Measurements from ENCODE around the gene KAZALD1. TPM values are rescaled to one million over a fixed set of nuclear protein-coding genes. Genes with fewer than 3 reads are reported as not detected.

Gene KAZALD1
- total and polyA plus RNA-seq, 7 donors: 1.5 to 10.7 (median 3.1) TPM

DNA sequence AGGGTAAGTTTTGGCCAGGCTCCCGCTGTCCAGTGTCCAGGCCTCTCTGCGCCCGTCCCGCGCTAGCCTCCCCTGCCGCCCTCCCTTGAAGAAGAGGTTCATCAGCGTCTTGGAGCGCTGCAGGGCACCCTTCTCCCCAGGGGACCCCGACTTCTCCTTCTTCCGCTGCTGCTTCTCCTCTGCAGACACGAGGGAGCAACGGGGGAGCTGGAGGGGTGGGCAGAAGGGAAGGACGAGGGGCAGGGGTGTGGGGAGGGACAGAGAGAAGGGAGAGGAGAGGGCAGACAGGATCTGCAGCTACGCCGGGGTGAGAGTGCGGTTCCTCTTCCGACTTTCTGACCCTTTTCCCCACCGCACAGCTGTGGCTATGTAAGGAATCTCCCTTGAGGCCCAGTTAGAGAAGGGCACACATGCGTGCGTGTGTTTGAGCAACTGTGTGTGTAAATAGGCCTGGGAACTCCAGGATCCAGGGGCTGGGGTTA is 43.6 kb upstream of the KAZALD1 start:
- ATAC-seq (no peak), DNase-seq (no peak)
- no peaks in the 10 kb centered on the region for H3K36me3 ChIP-seq (ENCODE audit: insufficient read depth in 1 of 2, low read depth in 1 of 2)
- H3K27ac ChIP-seq: no peak overlapping the region
- no peak overlapping the region for H3K4me3 ChIP-seq
- 56 to 67% (median 61%) methylated on average over 18 to 20 of the region's 20 CpGs for WGBS, 3 donors
- peaks cover 0 to 13% (median 5%) of the 10 kb centered on the region in 3 donors for H3K27me3 ChIP-seq (ENCODE audit: insufficient read depth in 3 of 3, low read length in 2 of 3)
- no peaks in the 10 kb centered on the region for H3K9me3 ChIP-seq
- intact Hi-C loops (cut with DNase I): loop anchor here (10.0 kb wide), 2 partner anchors 53 to 453 kb away; partner anchors contain the start of gene SEMA4G (in 1 of the 2)
- peaks cover 3% of the 10 kb centered on the region for H3K4me1 ChIP-seq
- TF ChIP-seq, protein P1, sequence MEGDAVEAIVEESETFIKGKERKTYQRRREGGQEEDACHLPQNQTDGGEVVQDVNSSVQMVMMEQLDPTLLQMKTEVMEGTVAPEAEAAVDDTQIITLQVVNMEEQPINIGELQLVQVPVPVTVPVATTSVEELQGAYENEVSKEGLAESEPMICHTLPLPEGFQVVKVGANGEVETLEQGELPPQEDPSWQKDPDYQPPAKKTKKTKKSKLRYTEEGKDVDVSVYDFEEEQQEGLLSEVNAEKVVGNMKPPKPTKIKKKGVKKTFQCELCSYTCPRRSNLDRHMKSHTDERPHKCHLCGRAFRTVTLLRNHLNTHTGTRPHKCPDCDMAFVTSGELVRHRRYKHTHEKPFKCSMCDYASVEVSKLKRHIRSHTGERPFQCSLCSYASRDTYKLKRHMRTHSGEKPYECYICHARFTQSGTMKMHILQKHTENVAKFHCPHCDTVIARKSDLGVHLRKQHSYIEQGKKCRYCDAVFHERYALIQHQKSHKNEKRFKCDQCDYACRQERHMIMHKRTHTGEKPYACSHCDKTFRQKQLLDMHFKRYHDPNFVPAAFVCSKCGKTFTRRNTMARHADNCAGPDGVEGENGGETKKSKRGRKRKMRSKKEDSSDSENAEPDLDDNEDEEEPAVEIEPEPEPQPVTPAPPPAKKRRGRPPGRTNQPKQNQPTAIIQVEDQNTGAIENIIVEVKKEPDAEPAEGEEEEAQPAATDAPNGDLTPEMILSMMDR (IDR thresholded peaks at IDR 0.05): no peak

DNA sequence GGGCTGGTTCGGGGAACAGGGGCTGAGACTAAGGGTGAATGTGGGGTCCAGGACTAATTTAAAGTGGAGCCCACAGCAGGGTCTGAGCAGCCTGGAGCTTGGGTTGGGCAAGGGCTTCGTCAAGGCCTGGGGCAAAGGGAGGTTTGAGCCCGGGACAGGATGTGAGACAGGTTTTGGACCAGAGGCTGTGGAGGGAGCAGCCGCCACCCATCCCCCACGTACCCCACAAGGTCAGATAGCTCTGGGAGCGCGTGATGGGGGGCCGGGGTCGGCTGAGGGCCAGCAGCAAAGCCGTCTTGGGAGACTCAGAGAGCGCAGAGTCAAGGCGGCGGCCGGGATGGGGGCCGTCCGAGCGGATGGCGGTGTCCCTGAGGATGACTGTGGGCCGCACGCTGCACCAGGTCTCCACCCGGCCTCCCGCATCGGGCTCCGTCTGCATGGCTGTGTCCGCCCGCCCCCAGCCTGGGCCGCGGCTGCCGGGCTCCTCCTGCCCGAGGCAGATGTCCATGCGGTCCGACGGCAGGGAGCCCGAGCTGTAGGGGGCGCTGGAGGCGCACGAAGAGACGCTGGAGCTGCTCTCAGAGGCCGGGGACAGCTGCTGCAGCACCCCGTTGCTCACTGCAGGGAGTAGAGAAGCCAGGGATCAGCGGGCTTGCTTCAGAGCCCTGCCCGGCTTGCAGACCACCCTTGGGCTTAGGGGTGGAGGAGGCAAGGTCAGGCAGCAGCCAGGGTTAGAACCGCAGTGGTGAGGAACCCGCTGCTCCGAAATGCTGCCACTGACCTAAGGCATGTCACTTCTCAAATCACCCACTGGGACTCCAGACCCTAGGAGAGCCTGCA is 43.0 kb upstream of the KAZALD1 start:
- H3K27ac ChIP-seq: no peak overlapping the region
- H3K27me3 ChIP-seq (ENCODE audit: insufficient read depth in 3 of 3, low read length in 2 of 3): peaks cover 0 to 13% (median 5%) of the 10 kb centered on the region in 3 donors
- 21 to 23% (median 23%) methylated on average over 38 to 45 of the region's 45 CpGs for WGBS, 3 donors
- H3K4me1 ChIP-seq: no peaks in the 10 kb centered on the region
- intact Hi-C loops (cut with DNase I): loop anchor here (10.0 kb wide), 2 partner anchors 54 to 454 kb away; partner anchors contain the start of gene SEMA4G (in 1 of the 2)
- DNase-seq (peak; percentile 80 to 86), ATAC-seq (peak; percentile 42 to 68 (median 48))
- no peak overlapping the region for H3K4me3 ChIP-seq
- TF ChIP-seq, protein P1 (IDR thresholded peaks at IDR 0.05): peak; percentile 59
- H3K36me3 ChIP-seq (ENCODE audit: insufficient read depth in 1 of 2, low read depth in 1 of 2): no peaks in the 10 kb centered on the region
- no peaks in the 10 kb centered on the region for H3K9me3 ChIP-seq

DNA sequence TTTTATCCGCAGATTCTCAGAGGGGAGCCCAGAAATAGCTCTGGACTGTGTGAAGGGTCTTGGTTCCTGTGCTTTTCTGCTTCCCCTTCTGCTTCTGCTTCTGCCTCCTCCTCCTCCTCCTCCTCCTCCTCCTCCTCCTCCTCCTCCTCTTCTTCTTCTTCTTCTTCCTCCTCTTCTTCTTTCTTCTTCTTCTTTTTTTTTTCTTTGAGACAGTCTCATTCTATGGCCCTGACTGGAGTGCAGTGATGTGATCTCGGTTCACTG is 42.4 kb upstream of the KAZALD1 start:
- ATAC-seq (no peak), DNase-seq (no peak)
- Histone ChIP-seq H3K4me1 (no peaks in the 10 kb centered on the region), H3K27me3 (ENCODE audit: insufficient read depth in 3 of 3, low read length in 2 of 3) (peaks cover 0 to 13% (median 5%) of the 10 kb centered on the region in 3 donors), H3K27ac (no peak overlapping the region), H3K9me3 (no peaks in the 10 kb centered on the region), H3K36me3 (ENCODE audit: insufficient read depth in 1 of 2, low read depth in 1 of 2) (no peaks in the 10 kb centered on the region), H3K4me3 (no peak overlapping the region)
- TF ChIP-seq, protein P1 (IDR thresholded peaks at IDR 0.05): no peak
- 46 to 55% (median 54%) methylated on average over 2 of the region's 2 CpGs for WGBS, 3 donors
- intact Hi-C loops (cut with DNase I): loop anchor here (10.0 kb wide), 2 partner anchors 55 to 455 kb away; partner anchors contain the start of gene SEMA4G (in 1 of the 2)

DNA sequence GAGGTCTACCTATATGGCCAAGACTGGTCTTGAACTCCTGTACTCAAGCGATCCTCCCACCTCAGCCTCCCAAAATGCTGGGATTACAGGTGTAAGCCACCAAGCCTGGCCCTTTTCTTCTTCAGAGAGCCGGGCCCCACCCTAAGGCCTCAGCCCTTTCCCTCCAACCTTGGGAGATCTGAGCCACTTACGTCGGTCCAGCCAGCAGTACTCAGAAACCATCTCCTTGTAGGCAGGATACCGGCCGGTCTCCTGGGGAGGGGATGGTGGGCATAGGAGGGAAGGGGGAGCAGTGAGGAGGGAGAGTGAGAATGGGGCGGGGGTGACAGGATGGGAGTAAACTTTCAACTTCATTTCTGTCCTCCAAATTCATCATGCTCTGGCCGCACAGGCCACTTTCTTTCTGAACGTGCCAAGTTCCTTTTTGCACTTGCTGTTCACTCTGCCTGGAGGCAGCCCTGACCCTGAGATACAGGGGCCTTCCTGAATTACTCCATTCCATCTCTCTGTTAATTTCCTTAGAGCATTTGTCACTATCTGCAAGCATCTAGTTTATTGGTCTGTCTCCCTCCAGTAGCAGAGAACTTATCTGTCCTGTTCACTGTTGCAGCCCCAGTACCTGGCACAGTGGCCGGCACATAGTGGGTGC is 41.2 kb upstream of the KAZALD1 start:
- TF ChIP-seq, protein P1 (IDR thresholded peaks at IDR 0.05): no peak
- intact Hi-C loops (cut with DNase I): no loop called here
- no peaks in the 10 kb centered on the region for H3K36me3 ChIP-seq (ENCODE audit: insufficient read depth in 1 of 2, low read depth in 1 of 2)
- H3K27me3 ChIP-seq (ENCODE audit: insufficient read depth in 3 of 3, low read length in 2 of 3): peaks cover 0 to 13% (median 5%) of the 10 kb centered on the region in 3 donors
- WGBS, 3 donors: 88 to 90% (median 90%) methylated on average over 10 of the region's 10 CpGs
- no peaks in the 10 kb centered on the region for H3K9me3 ChIP-seq
- H3K27ac ChIP-seq: no peak overlapping the region
- no peaks in the 10 kb centered on the region for H3K4me1 ChIP-seq
- DNase-seq: peak in 1 of 2 donors; percentile 31
- no peak overlapping the region for H3K4me3 ChIP-seq
- no peak for ATAC-seq

Data from psoas muscle (tissue), 8 donors.